Left colon (tissue), 2 donors: ENCODE data around the gene RCSD1. TPM values are rescaled to one million over a fixed set of nuclear protein-coding genes. Genes with fewer than 3 reads are reported as not detected.

ENCODE experiments used
- ATAC-seq: fragments of 200-7000 bp; cut with Tn5 transposase; one replicate; pipeline ENCODE4 v1.9.1; 2020; ENCODE audit warnings: mild to moderate bottlenecking, moderate library complexity
- DNase-seq, 2 donors: peaks; one replicate each; pipeline ENCODE4 v3.0.0-alpha.2; 2020
- intact Hi-C, 2 donors: fragments of 100-400 bp; cut with DNase I in 1 of 2; cut with micrococcal nuclease in 1 of 2; formaldehyde crosslinking; loops; one replicate each; pipeline versions ENCODE4 v1.11.2 to v1.14.0; 2022; cut with DNase I, micrococcal nuclease
- total RNA-seq, 2 donors: library from RNA; stranded (reverse); fragmentation: NEBNext Ultra II Directional; extraction: Animal tissue kit (Norgen Biotek cat#: 25700); gene quantifications; one replicate each; pipeline ENCODE4 v1.2.1, GENCODE V29; 2021
- donor health status: DM: no; HTN: no; CAD: no.
- donor health status: DM: yes; HTN: yes; CAD: no.

RCSD1 gene
- total RNA-seq, 2 donors from 2014 or later: 5.5 to 8.6 TPM

DNA sequence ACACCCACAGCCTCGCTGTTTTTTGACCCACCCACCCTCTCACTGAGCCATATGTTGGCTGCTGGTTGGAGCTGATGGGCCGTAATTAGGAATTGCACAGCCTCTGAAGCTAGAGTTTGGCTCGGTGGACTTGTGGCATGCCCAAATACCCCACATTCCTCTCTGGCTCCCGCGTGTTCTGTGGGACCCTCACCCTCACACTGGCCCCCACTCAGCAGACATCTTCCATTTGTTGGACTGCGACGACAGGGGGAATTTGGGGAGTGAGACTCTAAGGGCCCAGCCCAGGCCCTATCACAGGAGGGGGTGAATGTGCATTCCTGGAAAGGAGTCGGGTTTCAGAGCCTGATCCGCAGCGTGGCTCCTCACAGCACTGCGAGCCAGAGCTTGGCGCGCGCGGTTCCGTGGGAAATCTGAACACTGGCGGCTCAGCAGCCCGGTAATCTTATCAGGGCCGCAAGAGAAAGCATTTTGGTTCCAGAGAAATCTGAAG lies 5.2 kb downstream of the RCSD1 start:
- intact Hi-C loops: no loop called here
- DNase-seq (no peak), ATAC-seq (no peak)

DNA sequence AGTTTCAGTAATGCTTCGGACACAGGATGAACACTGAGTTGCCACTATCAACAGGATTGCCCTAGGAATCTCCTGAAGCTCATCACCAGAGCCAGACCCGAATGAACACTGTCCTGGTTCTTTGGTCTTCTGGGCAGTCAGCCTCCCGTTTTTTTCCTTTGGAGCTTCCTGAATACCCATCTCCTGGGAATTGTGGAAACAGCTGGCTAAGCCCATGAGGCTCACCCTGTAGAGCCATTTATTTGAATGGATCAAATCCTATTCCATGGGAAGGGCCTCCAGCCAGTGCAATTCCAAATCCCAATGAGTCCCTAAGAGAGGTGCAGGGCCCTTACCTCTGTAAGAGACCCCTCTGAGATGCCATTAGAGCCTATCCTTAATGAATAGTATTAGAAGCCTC lies 5.9 kb downstream of the RCSD1 start:
- intact Hi-C loops: no loop called here
- ATAC-seq: no peak
- DNase-seq: no peak

DNA sequence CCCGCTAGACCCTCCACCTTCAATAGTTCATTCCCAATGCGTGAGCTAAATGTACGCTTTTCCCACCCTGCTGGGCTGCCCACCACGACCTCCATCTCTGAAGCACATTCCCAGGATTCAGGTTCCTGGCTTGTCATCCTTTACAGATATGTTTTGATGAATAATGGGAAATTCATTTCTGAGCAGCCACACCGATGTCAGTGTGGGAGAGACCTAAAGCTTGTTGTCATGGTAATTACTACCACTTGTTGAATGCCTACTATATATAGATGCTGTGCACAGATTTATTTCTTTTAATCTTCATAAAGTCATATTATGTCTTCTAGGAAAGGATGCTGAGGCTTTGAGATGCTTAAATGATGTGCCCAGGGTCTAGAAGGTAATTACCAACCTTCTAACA lies 8.0 kb downstream of the RCSD1 start:
- intact Hi-C loops: no loop called here
- ATAC-seq (no peak), DNase-seq (no peak)

DNA sequence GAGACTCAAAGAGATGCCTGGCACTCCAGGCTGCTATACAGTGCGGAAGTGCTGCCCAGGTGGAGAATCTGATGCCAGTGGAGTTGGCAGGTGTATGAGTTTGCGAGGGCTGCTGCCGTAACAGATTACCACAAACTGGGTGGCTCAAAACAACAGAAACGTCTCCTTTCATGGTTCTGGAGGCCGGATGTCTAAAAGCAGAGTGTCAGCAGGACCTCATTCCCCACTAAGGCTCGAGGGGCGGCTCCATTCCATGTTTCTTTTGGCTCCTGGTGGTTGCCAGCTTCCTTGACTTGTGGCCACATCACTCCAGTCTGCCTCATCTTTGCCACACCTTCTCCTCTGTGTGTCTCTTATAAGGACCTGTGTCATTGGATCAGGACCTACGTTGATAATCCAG lies 10.0 kb downstream of the RCSD1 start:
- no peak for DNase-seq
- intact Hi-C loops: no loop called here
- no peak for ATAC-seq

DNA sequence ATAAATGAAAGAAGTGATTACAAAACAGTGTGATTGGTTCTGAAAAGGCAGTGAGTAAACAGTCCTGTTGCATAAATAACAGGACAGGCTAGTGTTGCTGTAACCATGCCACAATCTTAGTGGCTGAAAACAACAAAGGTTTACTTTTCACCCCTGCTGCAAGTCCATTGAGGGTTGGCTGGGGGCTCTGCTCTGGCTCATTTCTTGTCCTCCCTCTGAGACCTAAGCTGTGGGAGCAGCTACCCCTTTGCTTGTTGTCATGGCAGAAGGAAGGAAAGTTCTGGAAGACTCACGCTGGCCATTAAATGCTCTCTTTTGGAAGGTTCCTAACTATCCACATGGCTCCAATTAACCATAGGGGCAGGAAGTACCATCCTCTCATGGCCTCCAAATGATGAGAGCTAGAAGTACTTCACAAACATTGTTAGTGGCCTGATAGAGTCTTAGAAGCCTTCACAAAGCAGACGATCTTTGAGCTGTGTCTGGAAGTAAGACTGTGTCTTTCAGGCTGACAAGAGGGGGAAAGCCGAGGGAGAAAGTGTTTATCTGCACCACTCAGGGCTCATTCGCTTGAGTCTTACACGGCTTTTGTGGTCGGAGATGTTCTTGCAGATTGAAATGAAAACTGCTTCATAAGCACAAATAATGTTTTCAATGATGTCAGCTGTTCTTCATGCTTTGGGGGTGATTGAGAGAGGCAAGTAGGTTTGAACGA lies 11.9 kb downstream of the RCSD1 start:
- DNase-seq (no peak), ATAC-seq (no peak)
- intact Hi-C loops: no loop called here

DNA sequence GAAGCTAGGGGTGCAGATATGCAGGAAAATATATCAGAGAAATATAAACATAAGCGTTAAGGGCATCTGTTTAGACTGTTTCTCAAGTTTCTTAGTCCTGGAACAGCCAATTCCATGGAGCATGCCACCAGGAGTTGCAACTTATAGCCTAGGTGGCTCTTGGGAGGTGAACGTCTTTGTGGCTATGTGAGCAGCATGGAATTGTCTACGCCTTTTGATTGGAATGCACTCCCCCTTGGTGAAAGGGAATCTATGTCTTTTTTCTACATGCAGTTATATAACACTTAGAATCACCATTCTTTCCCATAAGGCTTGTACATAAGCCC lies 12.4 kb downstream of the RCSD1 start:
- ATAC-seq (no peak), DNase-seq (no peak)
- intact Hi-C loops: no loop called here

DNA sequence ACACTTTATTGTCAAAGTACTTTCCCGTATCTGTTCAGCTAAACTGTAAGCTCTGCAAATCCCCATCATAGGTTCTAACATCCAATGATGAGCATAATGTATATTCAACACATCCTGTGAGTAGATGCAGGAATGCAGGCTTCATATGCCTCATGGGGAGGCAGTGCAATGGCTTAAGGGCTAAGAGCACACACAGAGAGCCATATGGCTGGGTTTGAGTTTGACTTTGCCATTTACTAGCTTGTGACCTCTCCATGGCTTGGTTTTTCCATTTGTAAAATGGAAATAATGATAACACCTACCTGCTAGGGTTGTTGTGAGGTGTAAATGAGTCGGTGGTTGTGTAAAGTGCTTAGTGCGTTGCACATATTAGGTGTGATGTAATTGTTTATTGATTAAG lies 13.4 kb downstream of the RCSD1 start:
- no peak for DNase-seq
- no peak for ATAC-seq
- intact Hi-C loops: no loop called here

DNA sequence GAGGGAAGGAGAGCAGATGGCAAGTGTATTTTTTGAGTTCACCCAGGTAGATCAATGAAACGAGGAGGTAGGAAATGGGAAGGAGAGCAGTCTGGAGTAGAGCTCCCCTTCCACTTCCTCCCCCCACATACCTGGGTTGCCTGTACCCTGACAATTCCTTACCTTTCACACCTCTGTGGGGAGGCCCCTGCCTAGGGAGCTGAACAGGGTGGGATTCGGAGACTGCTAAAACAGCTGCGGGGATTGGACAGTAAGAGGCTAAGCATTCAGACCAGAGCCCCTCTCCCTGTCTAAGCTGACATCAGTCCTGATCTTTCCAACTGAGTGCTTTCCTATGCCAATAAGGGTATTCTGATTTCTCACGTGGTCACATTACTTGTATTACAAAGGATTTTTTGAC lies 14.5 kb downstream of the RCSD1 start:
- DNase-seq: no peak
- no peak for ATAC-seq
- intact Hi-C loops: no loop called here

DNA sequence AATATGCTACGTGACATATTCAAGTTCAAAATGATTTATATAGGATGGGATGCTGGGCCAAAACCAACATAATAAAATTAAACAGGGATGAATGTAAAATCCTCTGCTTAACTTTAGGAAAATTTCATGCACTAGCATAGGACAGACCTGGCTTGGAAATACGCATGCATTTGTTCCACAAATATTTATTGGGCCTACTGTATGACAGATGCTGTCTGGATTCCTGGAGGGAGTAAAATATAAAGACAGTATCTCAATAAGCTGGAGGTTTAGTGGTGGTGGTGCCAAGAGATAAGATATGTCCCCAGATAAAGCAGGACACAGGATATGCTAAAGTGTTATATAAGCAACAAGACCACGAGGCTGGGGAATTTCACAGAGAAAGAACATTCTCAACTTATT lies 15.1 kb downstream of the RCSD1 start:
- intact Hi-C loops: no loop called here
- no peak for ATAC-seq
- DNase-seq: no peak

DNA sequence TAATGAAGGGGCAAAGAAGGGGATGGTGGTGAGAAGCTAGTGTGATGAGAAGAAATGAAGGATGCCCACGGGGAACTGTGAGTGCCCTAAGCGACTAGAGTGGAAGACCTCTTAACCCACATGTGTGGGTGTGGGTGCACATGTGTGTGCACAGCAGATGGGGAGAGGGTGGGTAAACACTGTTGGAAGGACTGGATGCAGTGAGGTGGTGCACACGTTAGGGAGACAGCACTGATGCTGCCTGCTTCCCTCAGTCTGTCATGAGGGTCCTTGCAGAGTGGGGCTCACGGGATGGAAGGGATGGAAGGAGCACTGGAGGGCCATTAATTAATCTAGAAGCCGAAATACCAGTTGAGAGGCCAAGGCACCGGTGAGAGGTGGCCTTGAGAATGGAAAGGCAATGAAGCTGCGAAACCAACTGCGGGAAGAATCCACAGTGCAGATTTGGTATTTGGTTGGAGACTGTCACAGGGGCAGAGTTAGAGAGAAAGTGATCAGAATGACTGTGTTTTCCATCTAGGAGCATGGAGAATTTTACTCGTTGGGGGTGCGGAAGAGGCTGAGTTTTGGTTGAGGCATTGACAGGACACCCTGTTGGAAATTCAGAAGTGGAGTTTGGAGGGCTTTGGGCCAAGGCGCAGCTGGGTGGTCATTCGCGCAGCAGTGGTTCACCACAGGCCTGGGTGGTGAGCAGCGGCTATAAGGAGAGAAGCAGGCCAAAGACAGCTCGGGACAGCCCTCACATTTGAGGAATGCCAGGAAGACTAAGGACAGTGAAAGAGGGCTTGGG lies 15.8 kb downstream of the RCSD1 start:
- intact Hi-C loops: no loop called here
- ATAC-seq (no peak), DNase-seq (no peak)

DNA sequence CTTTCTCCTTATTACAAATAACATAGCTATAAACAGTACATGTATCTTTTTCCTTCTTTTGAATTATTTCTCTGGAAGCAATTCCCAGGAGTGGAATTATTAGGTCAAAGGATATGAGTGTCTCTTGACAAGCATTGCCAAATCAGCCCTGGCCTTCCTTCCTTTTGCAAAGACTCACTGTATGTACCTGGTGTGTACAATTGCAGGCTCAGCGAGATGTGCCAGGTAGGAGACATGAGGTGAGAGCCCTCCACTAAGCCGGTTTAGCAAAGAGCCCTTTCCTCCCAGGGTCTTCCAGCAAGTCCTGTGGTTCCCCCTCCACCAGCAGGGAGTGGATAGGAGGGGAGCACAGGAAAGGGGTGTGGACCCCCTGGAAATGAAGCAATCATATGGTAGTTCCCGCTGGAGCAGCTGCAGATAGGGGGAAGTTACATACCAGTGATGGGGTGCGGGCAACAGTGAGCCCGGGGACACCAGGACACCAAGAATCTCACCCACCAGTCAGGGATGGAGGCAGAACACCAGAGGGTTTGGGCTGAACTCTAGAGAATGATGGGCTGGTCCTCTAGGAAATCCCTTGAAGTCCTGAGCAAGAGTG lies 18.3 kb downstream of the RCSD1 start:
- intact Hi-C loops: no loop called here
- DNase-seq (no peak), ATAC-seq (no peak)

DNA sequence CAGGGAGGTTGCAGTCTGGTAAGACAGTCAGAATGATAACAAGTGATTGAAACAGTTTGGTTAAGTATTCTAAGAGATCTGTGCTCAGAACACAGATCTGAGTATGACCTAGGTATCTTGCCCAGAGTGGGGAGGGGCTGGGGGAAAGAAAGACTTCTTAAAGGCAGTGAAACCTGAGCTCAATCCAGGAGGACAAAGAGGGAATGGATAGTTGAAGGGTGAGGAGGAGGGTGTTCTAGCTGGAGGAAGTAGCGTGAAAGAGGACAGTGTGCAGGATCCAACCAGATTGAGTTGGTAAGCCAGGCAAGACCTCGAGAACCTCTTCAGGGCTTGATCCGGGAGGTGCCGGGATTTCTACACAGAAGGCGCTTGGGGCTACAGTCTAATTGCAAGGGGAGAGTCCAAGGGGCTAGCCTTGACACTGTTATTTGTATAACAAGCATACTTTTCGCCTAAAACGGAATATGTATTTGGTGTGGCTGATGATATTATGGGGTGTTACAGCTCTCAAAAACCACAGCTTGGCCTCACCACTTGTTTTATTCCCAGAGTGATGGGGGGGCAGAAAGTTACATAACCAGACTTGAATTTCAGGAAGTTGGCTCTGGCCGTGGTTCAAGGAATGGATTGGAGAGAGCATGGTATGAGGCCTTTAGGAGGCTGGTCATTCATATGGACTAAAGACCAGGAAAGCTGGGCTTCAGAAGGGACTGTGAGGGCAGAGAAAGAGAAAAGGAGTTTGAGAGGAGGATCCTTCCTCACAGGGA lies 19.1 kb downstream of the RCSD1 start:
- peak in 1 of 2 donors; percentile 29 for DNase-seq
- ATAC-seq: no peak
- intact Hi-C loops: no loop called here

DNA sequence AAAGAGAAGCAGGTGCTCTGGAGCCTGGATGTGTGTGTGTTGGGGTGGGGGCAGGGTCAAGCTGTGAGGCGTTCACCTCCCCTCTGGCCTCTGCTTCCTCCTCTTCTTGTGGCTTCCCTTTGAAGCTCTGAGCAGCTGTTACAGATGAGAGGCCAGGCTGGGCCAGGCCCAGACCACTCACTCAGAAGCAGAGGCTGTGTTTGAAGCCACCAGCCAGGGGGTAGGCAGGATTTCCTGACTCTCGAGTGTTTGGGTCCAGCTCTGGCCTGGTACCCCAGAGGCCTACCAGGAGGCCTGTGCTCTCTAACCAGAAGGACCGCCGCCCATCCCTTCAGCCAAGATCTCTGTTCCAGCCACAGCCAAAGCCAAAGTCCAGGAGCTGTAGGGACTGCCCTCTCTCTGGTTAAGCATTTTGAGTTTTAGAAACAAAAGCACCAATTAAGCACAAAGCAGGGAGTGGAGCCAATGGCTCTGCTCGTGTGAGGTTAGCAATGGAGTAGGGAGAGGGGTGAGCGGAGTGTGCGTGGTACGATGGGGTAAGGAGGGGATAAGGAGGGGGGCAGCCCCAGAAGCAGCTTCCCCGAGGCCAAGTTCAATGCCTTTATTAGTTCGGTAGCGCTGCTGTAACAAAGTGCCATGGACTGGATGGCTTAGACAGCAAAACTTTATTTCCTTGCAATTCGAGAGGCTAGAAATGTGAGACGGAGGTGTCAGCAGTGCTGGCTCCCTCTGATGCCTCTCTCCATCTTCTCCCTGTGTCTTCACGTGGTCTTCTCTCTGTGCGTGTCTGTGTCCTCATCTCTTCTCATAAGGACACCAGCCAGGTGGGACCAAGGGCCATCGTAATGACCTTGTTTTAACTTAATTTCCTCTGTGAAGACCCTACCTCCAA lies 20.5 kb downstream of the RCSD1 start:
- ATAC-seq (peak; percentile 17), DNase-seq (peak in 1 of 2 donors; percentile 29)
- intact Hi-C loops: no loop called here

DNA sequence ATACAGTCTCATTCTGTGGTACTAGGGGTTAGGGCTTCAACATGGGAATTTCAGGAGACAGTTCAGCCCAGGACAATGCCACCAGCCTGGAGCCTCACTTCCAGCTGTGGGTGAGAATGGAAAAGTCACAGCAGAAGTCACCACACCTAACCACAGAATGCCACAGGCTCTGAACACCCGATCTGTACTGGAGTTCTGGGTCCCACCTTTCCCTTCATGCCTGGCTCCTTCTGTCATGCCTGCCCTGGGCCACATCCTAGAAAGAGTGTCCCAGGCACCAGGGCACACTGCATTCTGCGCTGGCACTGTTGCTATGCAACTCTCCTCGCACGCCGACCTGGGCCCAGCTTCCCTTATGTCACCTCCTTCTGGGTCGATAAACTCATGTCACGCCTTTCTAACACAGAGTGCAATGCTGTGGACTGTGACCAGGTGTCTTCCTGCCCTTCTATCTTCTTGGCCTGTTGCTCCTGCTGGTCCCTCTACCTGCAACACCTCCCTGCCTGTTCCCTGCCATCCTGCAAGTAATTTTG lies 21.2 kb downstream of the RCSD1 start:
- no peak for DNase-seq
- intact Hi-C loops: no loop called here

DNA sequence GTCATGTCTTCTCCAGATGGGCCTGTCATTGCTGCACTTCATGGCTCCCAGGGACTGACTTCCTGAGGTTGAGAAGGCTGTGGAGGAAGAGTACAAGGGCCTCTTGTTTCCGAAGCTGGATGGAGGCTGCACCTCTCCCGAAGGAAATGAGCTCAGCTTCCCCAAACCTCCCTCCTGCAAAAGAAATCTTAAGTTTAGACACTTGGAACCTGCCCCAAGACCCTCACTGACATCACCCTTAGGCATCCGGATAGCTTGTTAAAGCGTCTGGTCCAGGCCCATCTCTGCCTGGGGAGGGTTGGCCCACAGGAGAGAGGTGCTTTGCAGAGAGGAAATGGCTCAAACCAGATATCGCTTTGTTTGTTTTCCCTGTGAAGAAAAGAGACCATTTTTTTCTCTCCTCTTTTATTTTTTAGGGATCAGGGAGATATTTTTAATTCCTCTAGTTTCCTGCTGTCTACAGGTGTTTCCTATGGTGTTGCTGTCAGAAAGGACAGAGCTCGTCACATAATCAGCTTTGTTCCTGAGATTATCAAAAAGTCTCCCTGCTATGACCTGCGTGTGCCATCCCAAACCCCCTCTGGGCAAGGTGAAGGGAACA lies 25.0 kb downstream of the RCSD1 start:
- ATAC-seq: no peak
- DNase-seq: no peak
- intact Hi-C loops: no loop called here

More for the DNA sequence above, 21.2 kb downstream of the RCSD1 start:
- peak; percentile 28 for ATAC-seq

DNA sequence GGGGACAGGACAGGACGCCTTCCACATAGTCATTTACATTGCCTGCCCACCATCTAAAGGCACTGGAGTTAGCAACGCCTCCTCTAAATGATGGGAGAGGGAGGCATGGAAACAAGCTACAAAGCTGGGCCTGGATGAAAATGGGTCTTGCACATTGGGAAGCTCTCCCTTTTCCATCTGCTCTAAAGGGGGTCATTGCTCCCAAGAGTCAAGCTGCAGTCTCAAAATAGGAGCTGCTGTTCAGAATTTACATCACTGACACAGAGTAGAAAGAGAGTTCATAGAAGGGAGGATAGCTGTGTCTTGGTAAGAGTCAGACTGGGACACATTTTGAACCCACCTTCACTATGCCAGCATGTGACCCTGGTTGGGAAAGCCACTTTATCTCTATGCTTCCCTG lies 26.6 kb downstream of the RCSD1 start:
- DNase-seq: no peak
- intact Hi-C loops: no loop called here
- ATAC-seq: no peak

DNA sequence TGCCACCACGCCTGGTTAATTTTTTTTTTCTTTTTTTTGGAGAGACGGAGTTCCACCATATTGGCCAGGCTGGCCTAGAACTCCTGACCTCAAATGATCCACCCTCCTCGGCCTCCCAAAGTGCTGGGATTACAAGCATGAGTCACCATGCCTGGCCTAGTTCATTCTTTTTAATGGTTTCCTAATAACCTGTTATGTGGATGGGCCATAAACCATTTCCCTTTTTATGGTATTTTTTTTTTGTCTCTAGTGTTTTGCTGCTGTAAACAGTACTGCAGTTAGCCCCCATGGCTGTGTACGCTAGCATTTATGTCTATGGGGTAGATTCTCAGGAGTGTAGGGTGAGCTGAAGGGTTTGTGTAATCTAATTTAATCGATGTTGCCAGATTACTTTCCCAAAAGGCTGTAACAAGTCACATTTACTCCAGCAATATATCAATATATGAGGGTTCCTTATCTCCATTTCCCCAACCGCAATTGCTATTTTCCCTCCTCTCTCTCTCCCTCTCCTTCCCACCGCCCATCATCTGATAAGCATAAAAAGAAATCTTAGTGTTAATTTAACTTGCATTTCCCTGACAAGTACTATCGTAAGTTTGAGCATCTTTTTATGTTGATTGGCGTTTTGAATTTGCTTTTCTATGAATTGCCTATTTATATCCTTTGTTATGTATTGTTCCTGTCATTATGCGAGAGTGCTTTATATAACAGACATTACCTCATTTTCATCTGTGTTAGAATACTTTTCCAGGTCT lies 28.7 kb downstream of the RCSD1 start:
- no peak for DNase-seq
- ATAC-seq: peak; percentile 76
- intact Hi-C loops: loop anchor here in 1 of 2 donors (2.0 kb wide), 1 partner anchor 54 kb away; no protein-coding TSS in a partner anchor
